Osteocyte (in vitro differentiated cells): ENCODE measurements around the gene SIPA1L3. TPM values are rescaled to one million over a fixed set of nuclear protein-coding genes. Genes with fewer than 3 reads are reported as not detected.

Experiments
- DNase-seq: peaks from one replicate; pipeline ENCODE4 v3.0.0; 2021; ENCODE audit warnings: mixed read lengths; ENCODE audit not compliant: unreplicated experiment; ENCODE audit errors: extremely low spot score
- H3K27ac Mint-ChIP-seq: one replicate; pipeline ENCODE4 v1.8.0; 2021; ENCODE audit warnings: mild to moderate bottlenecking, mixed read lengths; ENCODE audit not compliant: unreplicated experiment
- H3K27me3 Mint-ChIP-seq: one replicate; pipeline ENCODE4 v1.8.0; 2021; ENCODE audit warnings: mixed read lengths; ENCODE audit not compliant: unreplicated experiment
- H3K36me3 Mint-ChIP-seq: one replicate; pipeline ENCODE4 v1.8.0; 2021; ENCODE audit warnings: mixed read lengths; ENCODE audit not compliant: unreplicated experiment
- H3K4me1 Mint-ChIP-seq: one replicate; pipeline ENCODE4 v1.8.0; 2021; ENCODE audit warnings: mixed read lengths; ENCODE audit not compliant: unreplicated experiment
- H3K4me3 Mint-ChIP-seq: one replicate; pipeline ENCODE4 v1.8.0; 2021; ENCODE audit warnings: mild to moderate bottlenecking, moderate library complexity, mixed read lengths; ENCODE audit not compliant: unreplicated experiment
- H3K9me3 Mint-ChIP-seq: one replicate; pipeline ENCODE4 v1.8.0; 2021; ENCODE audit warnings: mixed read lengths; ENCODE audit not compliant: unreplicated experiment
- total RNA-seq: library from RNA; stranded (reverse); gene quantifications from 2 replicates; pipeline ENCODE4 v1.2.1, GENCODE V29; 2021
- TF ChIP-seq, protein P1 (sequence below): fragments of 200-600 bp; sonication (generic); IDR thresholded peaks from 2 replicates; pipeline ENCODE4 v1.5.0; 2021; ENCODE audit warnings: antibody characterized with exemption, mild to moderate bottlenecking, moderate library complexity

Gene SIPA1L3
- total RNA-seq, 1 donor from 2014 or later: 27.1 TPM

DNA sequence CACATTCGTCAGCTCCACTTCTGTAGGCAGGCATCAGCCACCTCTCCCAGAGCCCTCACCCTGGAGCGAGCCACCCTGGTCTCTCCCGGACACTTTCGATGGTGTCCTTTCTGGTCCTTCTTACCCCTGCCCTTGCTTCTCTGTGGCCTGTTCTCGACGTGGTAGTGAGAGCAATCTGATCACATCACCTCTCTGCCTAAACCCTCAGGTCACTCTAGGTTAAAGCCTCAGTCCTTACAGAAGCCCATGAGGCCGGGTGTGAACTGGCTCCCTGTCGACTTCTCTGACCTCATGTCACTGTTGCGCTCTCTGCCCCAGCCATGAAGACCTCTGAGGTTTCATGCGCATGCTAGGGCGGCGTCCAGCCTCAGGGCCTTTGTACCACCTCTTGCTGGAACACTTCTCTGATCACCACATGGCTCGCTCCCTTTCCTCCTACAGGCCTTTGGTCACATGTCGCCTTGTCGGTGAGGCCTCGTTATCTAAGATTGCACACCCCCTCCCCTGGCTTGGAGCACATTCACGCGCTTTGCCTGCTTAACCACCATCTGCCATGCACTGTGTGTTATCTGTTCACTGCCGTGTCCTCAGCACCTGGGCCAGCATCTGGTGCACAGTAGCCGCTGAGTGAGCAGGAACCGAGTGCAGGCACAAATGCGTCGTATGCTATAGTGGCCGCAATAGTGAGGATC lies 215.5 kb downstream of the SIPA1L3 start:
- Mint-ChIP-seq H3K27me3 (no peaks in the 10 kb centered on the region), H3K9me3 (peaks cover 8% of the 10 kb centered on the region), H3K4me1 (no peaks in the 10 kb centered on the region), H3K36me3 (peaks cover 30% of the 10 kb centered on the region), H3K4me3 (no peak overlapping the region), H3K27ac (no peak overlapping the region)
- TF ChIP-seq, protein P1, sequence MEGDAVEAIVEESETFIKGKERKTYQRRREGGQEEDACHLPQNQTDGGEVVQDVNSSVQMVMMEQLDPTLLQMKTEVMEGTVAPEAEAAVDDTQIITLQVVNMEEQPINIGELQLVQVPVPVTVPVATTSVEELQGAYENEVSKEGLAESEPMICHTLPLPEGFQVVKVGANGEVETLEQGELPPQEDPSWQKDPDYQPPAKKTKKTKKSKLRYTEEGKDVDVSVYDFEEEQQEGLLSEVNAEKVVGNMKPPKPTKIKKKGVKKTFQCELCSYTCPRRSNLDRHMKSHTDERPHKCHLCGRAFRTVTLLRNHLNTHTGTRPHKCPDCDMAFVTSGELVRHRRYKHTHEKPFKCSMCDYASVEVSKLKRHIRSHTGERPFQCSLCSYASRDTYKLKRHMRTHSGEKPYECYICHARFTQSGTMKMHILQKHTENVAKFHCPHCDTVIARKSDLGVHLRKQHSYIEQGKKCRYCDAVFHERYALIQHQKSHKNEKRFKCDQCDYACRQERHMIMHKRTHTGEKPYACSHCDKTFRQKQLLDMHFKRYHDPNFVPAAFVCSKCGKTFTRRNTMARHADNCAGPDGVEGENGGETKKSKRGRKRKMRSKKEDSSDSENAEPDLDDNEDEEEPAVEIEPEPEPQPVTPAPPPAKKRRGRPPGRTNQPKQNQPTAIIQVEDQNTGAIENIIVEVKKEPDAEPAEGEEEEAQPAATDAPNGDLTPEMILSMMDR: no peak
- DNase-seq: no peak

DNA sequence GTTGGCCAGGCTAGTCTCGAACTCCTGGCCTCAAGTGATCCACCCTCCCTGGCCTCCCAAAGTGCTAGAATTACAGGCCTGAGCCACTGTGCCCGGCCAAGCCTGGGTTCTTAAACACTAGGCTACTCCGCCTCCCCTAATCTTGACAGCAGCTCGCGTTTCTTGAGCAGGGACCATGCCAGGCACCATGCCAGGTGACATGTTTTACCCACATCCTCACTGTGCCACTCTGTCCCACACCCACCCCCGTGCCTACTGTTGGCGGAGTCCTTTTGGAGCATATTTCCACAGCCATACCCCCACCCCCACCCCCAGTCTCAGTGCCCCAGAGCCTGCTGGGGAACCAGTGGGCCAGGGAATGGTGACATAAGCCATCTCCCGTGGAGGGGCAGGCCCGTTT lies 218.2 kb downstream of the SIPA1L3 start:
- H3K4me1 Mint-ChIP-seq: no peaks in the 10 kb centered on the region
- TF ChIP-seq, protein P1: no peak
- H3K27ac Mint-ChIP-seq: no peak overlapping the region
- no peaks in the 10 kb centered on the region for H3K27me3 Mint-ChIP-seq
- no peak for DNase-seq
- peaks cover 5% of the 10 kb centered on the region for H3K9me3 Mint-ChIP-seq
- peaks cover 12% of the 10 kb centered on the region for H3K36me3 Mint-ChIP-seq
- H3K4me3 Mint-ChIP-seq: no peak overlapping the region

DNA sequence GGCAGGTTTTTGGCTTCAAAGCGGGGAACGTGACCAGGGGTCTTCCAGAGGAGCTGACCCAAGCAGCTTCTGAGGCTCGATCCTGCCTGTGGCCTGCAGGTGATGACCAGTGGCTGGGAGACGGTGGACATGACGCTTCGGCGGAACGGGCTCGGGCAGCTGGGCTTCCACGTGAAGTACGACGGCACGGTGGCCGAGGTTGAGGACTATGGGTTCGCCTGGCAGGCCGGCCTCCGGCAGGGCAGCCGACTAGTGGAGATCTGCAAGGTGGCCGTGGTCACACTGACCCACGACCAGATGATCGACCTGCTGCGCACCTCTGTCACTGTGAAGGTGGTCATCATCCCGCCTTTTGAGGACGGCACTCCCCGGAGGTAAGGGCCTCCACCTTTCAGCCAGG lies 223.4 kb downstream of the SIPA1L3 start:
- no peak for DNase-seq
- Mint-ChIP-seq H3K9me3 (no peaks in the 10 kb centered on the region), H3K4me1 (no peaks in the 10 kb centered on the region), H3K27ac (no peak overlapping the region), H3K4me3 (no peak overlapping the region), H3K36me3 (peaks cover 9% of the 10 kb centered on the region), H3K27me3 (no peaks in the 10 kb centered on the region)
- TF ChIP-seq, protein P1: no peak

DNA sequence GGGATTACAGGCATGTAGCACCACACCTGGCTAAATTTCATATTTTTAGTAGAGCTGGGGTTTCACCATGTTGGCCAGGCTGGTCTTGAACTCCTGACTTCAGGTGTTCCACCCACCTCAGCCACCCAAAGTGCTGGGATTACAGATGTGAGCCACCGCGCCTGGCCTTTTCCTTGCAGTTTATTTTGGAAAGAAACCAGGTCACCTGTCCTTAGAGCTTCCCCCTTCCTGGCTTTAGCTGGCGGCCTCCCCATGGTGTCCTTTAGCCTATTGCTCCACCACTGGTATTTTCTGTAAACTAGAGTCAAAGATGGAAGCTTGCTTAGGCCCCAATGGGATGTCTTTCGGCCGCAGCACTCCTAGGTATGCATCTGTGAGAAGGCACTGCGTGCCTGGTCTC lies 225.8 kb downstream of the SIPA1L3 start:
- TF ChIP-seq, protein P1: no peak

DNA sequence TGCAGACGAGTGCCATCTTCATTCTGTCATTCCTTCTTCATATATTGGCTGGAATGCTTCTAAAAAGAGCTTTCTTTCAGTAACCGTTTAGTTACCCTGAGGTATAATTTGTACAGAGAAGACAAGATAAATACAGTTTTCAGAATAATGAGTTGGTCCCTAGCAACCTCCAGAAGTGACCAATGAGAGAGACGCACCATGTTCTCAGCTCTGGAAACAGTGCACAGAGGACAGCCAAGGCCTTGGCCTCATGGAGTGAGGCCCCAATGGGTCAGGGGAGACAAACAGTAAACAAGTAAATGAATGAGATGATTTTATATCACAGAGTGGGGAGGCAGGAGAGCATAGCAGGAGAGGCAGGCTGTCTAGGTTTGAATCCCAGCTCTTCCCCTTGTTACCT lies 226.3 kb downstream of the SIPA1L3 start:
- no peaks in the 10 kb centered on the region for H3K4me1 Mint-ChIP-seq
- no peaks in the 10 kb centered on the region for H3K27me3 Mint-ChIP-seq
- H3K36me3 Mint-ChIP-seq: peaks cover 9% of the 10 kb centered on the region
- no peak overlapping the region for H3K4me3 Mint-ChIP-seq
- TF ChIP-seq, protein P1: no peak
- no peaks in the 10 kb centered on the region for H3K9me3 Mint-ChIP-seq
- no peak for DNase-seq
- H3K27ac Mint-ChIP-seq: no peak overlapping the region

More for the DNA sequence above, 225.8 kb downstream of the SIPA1L3 start:
- no peaks in the 10 kb centered on the region for H3K4me1 Mint-ChIP-seq
- no peak for DNase-seq
- no peak overlapping the region for H3K4me3 Mint-ChIP-seq
- no peaks in the 10 kb centered on the region for H3K9me3 Mint-ChIP-seq
- H3K27ac Mint-ChIP-seq: no peak overlapping the region
- peaks cover 9% of the 10 kb centered on the region for H3K36me3 Mint-ChIP-seq
- H3K27me3 Mint-ChIP-seq: no peaks in the 10 kb centered on the region
